NCI-H146 treated with DMSO at 0.1 percent for 48 hours (cell line): ENCODE measurements around the gene DAPK2.
A peak's percentile ranks its signal among the peaks of the same experiment; 100 is the strongest.
"Not testable (repeated sequence)": the region's sequence is repeated elsewhere in the genome, so short reads cannot be mapped to it uniquely, and the experiment has no call there.

Experiments
- DNase-seq: peaks from one replicate; lab custom pipeline; 2025; ENCODE audit not compliant: unreplicated experiment; lab: John Stamatoyannopoulos, UW

Gene DAPK2

DNA sequence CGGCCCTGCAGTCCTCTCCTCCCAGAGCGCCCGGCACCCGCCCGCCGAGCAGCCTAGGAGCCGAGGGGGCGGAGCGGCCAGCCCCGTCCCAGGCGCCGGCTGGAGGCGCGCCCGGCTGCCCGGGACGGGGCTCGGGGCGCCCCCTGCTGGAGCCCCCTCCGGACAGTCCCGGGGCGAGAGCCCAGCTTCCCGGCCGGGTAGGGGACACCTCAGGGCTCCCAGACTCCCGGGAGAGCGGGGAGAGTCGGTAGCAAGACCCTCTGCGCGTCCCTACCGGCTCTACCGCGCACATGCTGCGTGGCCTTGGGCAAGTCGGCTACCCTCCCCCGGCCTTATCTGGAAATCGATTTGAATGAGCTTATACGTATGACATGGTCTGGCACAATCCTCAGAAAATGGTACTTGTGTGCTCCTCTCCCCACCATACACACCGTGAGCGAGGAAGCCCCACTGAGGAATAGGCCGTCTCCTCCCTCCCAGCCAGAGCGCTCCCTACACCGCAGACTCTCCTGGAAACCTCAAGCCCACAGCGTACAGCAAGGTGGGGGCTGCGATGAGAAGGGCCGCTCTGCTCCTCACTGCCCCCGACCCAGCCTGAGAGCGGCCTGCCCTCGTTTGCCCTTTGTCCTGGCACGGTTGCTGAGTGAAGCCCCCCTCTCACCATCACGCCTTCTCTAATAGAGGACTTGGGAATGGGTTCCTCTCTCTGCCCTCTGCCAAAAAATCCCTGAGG lies at the start of gene DAPK2:
TSS of gene DAPK2 (minus strand) at position 65 of the 733 bp plus-strand sequence. CDS start 6,224 bp downstream, outside the sequence.
- DNase-seq, result no peak

DNA sequence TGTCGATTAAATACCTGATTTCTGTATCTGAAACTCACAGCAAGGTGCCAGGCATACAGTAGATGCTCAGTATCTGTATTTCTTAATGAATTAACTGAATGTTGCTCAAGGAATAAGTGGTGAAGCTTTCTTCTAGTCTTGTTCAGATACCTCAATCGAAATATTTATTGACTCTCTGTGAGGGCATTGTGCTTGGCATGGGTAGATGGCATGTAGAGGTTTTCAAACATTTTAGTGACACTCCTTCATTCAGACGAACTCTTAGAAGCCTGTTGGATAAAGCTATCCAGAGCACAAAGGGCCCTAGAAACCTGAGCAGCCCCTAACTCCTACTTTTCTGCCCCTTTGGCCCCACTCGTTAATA lies 49.1 kb upstream of the DAPK2 start:
- DNase-seq, result no peak

DNA sequence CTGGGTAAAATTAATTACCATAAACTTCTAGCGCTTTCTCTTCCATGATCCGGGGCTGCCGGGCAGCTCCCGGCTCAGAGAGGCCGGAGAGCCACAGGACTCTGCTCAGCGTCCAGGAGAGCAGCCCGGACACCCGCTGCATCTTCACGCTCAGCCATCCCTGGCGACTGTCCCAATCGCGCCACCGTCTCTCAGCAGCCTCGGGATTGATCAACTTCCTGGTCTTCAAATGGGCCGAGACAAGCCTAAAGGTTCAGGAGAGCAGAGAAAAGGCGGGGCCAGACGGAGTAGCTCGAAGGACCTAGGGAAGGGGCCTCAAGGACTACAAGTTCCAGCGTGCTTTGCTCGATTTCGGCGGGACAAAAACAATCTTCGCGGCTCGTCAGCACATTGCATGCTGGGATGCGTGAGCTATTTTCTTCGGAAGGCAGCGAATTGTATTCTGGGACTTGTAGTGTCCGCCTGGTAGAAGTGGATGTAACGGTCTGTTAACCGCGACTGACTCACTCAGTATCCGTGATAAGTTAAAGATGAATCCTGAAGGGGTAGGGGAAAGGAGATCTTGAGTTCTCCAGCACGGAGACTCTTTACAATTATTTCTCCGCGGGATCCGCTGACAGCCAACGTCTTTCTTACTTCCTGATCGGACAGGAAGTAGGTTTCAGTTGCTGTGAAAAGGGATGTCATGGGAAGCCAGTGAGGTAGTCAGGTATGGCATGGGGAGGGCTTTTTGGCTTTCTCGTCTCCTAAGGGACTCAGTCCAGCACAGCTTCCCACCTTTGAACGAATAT lies 47.5 kb upstream of the DAPK2 start, which contains the start of gene CIAO2A:
TSS of gene CIAO2A (minus strand) at position 212 of the 791 bp plus-strand sequence. CDS start at position 142, 70 bp downstream.
- peak; percentile 92 for DNase-seq

DNA sequence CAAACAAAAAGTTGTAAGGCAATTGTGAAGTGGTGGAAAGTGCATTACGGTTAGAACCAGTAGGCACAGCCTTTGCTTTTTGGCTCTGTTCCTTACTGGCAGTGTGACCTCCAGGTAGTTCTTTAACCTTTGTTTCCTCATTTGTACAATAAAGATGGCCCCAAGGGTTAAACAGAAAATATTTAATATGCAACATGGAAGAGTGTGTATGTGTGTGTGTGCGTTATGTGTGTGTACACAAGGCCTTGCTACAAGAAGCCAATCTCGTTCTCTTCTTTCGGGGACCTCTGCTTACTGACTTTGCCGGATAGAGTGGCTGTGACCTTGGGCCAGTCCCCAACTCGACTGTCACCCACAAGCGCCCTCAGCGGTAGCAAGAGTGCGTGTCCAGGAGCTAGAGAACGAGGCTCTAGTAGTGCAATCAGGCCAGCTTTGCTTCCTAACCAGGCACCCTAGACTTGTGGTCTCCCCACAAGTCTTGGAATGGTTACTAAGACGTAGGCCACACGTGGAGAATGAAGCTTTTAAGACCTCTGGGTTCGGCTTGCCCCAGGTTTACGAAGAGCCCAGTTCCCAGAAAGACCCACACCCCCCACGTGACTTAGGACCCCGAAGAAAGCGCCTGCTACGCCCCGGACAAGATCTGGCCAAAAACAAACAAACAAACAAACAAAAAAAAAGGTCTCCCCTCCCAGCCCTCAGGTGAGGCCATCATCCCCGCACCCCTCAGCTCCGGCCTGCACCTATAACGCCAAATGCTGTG lies 46.8 kb upstream of the DAPK2 start:
- no peak for DNase-seq

DNA sequence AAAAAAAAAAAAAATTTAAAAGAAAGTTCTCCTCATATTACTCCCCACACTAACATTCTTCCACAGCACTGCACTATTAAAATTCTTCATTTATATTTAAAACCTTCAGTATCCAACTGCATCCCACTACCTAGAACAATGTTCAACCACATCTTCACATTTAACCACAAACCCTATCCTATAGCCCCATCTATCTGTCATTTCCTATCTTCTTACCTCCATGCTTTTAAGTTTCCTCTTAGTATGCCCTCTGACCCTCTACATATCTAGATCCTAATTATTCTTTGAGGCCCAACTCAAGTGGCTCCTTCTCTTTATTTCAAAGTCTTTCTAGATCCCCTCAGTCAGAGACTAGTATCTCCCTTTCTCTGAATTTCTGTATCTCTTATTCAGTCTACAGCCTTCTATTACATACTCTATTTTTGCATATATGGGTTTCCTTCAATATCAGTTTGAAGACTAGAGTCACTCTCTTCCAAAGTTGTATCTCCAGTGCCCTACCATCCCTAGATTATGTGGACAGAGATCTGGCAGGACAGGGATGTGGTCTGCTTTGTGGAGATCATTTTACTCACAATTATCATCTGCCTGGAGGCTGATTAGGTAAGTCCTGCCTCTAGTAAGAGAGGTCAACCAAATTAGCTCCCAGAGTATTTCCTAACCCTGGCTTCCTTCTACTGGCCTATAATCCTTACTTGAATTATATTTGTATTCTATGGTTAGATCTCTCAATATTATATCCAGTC lies 46.0 kb upstream of the DAPK2 start:
- peak; percentile 4 for DNase-seq

DNA sequence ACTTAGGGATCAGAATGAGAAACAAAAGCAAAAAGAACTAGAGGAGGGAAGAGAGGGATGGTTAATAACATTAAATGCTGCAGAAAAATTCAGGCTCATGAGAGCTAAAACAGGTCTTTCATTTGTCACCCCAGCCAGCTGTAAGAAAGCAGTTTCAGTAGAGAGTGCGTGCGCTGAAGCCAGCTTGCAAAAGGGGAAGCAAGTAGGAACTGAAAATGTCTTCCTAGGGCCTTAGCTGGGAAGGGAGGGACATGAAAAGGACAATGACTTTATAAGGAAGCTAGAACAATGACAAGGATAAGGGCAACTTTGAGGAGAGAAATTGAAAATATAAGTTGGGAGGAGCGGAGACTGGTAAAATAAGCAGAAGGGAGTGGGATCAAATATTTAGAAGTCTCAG lies 44.2 kb upstream of the DAPK2 start:
- DNase-seq, result no peak

DNA sequence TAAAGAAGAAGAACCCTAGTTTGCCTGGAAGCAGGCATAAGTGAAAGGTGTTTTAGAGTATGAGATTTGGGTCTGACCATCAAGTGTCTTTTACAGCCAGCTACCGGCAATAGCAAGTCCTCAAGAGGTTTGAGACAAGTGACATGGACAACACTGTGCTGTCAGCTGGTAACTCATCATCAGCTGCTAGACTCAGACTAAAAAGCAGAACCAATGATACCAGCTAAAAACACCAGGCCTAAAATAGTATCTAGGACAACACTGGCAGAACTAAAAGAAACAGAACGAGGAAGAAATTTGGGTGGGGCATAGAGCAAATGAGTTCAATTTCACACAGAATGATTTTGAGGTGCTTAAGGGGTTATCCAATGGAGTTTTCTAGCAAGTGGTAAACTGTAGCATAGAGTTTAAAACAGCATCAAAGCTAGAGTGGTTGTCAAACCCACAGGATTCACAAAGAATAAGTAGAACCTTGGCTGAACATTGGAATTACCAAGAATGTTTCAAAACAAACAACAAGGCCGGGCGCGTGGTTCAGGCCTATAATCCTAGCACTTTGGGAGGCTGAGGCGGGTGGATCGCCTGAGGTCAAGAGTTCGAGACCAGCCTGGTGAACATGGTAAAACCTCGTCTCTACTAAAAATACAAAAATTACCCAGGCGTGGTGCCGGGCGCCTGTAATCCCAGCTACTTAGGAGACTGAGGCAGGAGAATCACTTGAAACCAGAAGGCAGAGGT lies 43.4 kb upstream of the DAPK2 start:
- no peak for DNase-seq

DNA sequence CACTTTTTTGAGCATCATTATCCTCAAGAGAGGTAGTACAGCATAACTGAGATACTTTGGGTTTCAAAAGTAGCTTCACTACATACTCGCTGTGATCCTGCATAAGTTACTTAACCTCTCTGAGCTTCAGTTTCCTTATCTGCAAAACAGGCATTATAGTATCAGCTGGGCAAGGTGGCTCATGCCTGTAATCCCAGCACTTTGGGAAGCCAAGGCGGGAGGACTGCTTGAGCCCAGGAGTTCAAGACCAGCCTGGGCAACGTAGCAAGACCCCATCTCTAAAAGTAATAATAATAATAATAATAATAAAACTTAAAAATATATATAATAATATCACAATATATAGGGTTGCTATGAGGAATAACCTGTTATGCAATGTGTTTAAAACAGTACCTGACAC lies 36.5 kb upstream of the DAPK2 start:
- no peak for DNase-seq

DNA sequence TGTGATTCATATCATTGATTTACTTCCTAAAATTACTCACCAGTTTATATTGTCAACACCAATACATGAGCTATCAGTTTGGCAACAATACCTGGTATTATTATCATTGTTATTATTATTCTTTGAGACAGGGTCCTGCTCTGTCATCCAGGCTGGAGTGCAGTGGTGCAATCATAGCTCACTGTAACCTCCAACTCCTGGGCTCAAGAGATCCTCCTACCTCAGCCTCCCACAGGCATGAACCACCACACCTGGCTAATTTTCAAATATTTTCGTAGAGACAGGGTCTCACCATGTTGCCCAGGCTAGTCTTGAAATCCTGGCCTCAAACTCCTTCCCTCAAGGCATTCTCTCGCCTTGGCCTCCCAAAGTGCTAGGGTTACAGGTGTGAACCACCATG lies 27.2 kb upstream of the DAPK2 start:
- not testable (repeated sequence) for DNase-seq

DNA sequence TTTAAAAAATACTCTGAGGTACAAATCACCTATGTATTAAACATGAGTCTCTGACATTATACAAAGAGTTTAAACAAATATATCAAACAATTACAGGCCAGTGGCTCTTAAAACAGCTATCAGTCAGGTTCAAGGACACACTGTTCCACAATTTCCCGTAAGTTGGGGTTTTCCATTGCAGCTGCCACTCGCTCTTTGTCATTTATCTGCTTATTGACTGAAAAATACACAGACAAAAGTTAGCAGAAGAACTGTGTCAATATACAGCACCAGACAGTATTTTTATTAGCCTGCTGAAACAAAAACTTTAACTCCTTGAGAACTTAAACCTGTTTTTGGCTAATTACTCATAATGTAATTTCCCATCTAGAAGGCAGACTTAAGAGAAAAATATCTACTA lies 26.5 kb upstream of the DAPK2 start:
- DNase-seq, result peak; percentile 54

DNA sequence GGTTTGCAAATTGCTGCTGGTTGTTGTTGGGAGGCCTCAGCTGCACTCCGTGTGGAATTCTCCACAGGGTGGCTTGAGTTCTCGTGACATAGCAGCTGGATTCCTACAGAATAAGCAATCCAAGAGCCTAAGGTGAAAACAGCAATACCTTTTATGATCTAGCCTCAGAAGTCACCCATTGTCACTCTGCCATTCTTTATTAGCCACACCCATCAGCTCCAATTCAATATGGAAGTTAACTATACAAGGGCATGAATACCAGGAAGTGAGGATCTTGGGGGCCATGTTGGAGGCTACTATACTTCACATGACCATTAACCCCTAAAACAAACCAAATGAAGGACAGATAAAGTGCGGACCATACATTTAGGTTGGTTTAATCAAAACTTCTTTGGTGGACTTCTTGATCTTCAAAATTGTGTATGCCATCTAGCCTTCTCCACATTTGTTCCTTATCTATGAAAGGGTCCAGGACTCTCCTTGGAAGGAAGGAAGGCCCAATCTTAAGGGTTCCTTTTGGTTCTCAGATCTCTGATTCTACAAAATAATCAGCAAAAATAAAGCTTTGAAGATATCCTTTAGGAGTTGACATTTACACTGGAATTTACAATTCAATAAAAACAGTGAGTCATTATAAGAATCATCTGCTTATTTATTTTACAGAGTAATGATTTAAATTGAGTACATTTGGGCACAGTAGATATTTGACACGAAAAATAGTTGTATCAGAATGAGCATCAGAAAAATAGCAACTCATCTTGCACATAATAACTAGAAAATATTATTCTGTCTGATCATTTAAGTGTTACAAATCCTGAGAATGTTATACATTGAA lies 25.9 kb upstream of the DAPK2 start:
- DNase-seq, result no peak

DNA sequence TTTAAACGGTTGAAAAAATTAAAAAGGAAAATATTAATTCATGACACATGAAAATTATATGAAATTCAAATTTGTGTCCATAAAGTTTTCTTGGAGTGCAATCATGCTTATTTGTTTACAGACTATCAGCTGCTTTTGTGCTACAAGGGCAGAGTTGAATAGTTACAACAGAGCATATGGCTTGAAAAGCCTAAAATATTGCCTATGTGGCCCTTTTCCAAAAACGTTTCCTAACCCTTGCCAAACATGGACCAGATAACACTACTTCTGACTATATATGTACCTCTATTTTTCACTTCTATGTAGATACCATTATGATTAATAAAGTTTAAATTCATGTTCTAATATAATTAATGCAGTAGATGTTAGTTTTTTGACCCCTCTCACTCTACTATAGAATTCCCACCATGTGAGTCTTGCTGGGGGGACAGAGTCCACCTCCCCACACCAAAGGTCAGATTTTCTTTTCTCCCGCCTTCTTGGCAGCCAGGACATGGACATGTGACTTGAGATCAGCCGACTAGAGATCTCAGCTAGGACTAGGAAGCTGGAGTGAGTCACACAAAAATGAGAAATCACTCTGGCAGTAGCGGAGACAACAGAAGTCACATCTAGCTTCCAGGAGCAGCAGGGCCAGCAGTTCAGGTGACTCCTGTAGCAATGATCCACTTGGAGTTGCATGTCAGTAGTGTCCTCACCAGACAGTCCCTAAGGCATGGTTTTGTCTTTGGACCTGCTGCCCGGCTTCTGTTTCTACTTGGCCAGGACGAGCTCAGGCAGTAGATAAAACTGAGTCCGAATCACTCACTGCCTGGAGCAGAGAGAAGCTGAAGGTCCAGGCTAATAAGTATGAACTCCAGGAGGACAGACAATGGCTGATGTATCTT lies 24.9 kb upstream of the DAPK2 start:
- DNase-seq, result no peak

DNA sequence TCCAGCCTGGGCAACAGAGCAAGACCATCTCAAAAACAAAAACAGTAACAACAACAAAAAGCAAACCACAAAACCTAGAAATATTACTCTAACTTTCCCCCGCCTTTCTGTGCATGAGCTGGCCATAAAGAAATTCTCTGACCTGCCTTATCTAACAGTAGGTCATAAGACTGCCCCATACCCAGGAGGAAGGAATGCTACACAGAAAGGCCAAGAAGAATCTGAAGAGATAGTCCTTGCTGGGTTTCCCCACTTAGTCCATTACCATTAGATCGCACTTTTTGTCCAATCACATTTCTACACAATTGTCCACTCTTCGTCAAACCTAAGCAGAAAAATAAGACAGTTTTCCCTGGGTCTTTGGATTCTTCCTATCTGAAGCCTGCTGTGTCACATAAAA lies 23.8 kb upstream of the DAPK2 start:
- DNase-seq, result no peak

DNA sequence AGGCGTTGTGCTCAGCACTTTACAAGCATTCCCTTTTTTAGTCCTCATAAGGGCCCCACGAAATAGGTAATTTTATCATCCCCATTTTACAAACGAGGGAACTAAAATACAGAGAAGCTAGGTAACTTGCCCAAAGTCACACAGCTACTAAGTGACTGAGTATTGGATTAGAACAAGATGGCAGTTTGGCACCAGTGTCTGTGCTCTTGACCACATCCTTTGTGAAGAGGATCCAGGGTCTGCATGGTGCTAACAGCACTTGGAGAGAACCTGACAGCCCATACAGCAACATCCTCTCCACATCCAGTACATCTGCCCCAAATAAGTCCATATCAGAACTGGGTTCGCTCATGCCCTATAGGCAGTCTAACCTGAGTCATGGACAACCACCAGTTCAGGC lies 21.8 kb upstream of the DAPK2 start:
- DNase-seq, result no peak

DNA sequence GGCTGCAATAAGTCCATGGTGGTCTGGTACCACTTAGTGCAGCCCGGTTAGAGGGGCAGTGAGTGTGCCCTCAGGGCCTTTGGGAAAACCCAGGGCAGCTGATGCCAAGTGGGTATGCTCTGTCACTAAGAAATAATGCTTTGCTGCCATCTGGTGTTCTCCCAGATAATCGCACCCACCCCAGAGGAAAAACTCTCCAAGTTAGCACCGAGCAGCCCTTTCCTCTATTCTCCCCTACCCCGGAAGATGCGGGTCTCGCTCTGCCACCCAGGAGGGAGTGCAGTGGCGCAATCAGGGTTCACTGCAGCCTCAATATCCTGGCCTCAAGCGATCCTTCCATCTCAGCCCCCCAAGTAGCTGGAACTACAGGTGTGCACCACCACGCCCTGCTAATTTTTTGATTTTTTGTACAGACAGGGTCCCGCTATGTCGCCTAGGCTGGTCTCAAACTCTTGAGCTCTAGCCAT lies 21.3 kb upstream of the DAPK2 start:
- peak; percentile 8 for DNase-seq

DNA sequence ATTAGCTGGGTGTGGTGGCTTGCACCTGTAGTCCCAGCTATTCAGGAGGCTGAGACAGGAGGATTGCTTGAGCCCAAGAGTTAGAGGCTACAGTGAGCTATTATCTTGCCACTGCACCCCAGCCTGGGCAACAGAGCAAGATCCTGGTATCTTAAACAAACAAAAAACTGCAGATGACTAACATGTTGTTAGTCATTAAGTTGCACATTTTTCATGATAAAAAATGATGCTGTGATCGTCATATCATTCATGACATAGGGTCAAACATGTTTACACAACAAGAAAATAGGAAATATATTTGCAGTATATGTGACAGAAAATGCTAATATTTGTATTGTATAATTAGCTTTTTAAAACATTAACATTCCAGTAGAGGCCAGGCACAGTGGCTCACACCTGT lies 20.2 kb upstream of the DAPK2 start:
- no peak for DNase-seq

DNA sequence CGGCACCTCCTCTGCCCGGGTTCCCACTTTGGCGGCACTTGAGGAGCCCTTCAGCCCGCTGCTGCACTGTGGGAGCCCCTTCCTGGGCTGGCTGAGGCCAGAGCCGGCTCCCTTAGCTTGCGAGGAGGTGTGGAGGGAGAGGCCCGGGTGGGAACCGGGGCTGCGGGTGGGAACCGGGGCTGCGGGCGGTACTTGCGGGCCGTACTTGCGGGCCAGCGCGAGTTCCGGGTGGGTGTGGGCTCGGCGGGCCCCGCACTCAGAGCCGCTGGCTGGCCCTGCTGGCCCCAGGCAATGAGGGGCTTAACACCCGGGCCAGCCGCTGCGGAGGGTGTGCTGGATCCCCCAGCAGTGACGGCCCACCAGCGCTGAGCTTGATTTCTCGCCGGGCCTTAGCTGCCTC lies 14.4 kb upstream of the DAPK2 start:
- no peak for DNase-seq

DNA sequence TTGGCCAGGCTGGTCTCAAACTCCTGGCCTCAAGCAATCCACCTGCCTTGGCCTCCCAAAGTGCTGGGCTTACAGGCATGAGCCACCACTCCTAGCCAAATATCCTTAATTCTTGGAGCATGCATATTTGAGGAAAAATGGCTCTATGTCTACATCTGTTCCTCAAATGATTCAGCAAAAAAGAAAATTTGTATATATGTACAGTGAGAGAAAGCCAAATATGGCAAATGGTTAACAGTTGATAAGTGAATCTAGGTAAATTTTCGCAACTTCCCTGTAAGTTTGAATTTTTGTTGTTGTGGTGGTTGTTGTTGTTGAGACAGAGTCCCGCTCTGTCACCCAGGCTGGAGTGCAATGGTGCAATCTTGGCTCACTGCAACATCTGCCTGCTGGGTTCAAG lies 12.8 kb upstream of the DAPK2 start:
- not testable (repeated sequence) for DNase-seq
